GM12878 (cell line): ENCODE data around the gene SUSD2. TPM values are rescaled to one million over a fixed set of nuclear protein-coding genes. Genes with fewer than 3 reads are reported as not detected.

Experiments
- ATF7 ChIP-seq: fragments of 450-650 bp; IDR thresholded peaks from 2 replicates; pipeline ENCODE4 v1.6.1; 2016; ENCODE audit warnings: low read depth, mild to moderate bottlenecking
- BACH1 ChIP-seq: fragments of 450-650 bp; IDR thresholded peaks from 2 replicates; pipeline ENCODE4 v1.6.1; 2017; ENCODE audit warnings: mild to moderate bottlenecking, borderline replicate concordance
- BCL11A ChIP-seq: IDR thresholded peaks from 2 replicates; pipeline ENCODE4 v1.6.1; 2011; ENCODE audit warnings: low read depth, low read length
- BMI1 ChIP-seq: fragments of 450-650 bp; IDR thresholded peaks from 2 replicates; pipeline ENCODE4 v1.6.1; 2016; ENCODE audit warnings: mild to moderate bottlenecking, moderate library complexity, borderline replicate concordance
- CREM ChIP-seq: IDR thresholded peaks from 2 replicates; pipeline ENCODE4 v1.6.1; 2014; ENCODE audit warnings: antibody characterized with exemption, low read depth
- EED ChIP-seq: sonication (generic); IDR thresholded peaks from 2 replicates; pipeline ENCODE4 v1.6.1; 2016; ENCODE audit warnings: antibody characterized with exemption, low read depth
- EGR1 ChIP-seq, 2 experiments: IDR thresholded peaks; 1 replicate in 1 of 2; 2 replicates in 1 of 2; pipeline ENCODE4 v1.6.1; 2011 to 2012; ENCODE audit warnings: low read depth in 2 of 2, low read length in 2 of 2, borderline replicate concordance in 1 of 2, mild to moderate bottlenecking in 1 of 2, moderate library complexity in 1 of 2
- HDGF ChIP-seq: fragments of 450-650 bp; IDR thresholded peaks from 2 replicates; pipeline ENCODE4 v1.6.1; 2016; ENCODE audit warnings: antibody characterized with exemption
- KAT2A ChIP-seq: conservative IDR thresholded peaks from 2 replicates; pipeline ENCODE4 v1.6.1; 2011; ENCODE audit warnings: low read depth, low read length; ENCODE audit not compliant: control insufficient read depth
- KLF5 ChIP-seq: fragments of 450-650 bp; IDR thresholded peaks from 2 replicates; pipeline ENCODE4 v1.6.1; 2014; ENCODE audit warnings: mild to moderate bottlenecking; ENCODE audit not compliant: partially characterized antibody
- MEF2B ChIP-seq: fragments of 450-650 bp; IDR thresholded peaks from 2 replicates; pipeline ENCODE4 v1.6.1; 2018; ENCODE audit warnings: mild to moderate bottlenecking, moderate library complexity; ENCODE audit not compliant: partially characterized antibody, poor library complexity, severe bottlenecking
- NFIC ChIP-seq: IDR thresholded peaks from 2 replicates; pipeline ENCODE4 v1.6.1; 2012; ENCODE audit warnings: low read depth, mild to moderate bottlenecking, inconsistent platforms, low read length, moderate library complexity
- NFXL1 ChIP-seq: fragments of 450-650 bp; IDR thresholded peaks from 2 replicates; pipeline ENCODE4 v1.6.1; 2017; ENCODE audit warnings: antibody characterized with exemption, mild to moderate bottlenecking, borderline replicate concordance
- NR2F1 ChIP-seq: fragments of 450-650 bp; conservative IDR thresholded peaks from 2 replicates; pipeline ENCODE4 v1.6.1; 2017; ENCODE audit warnings: mild to moderate bottlenecking
- PKNOX1 ChIP-seq: fragments of 450-650 bp; IDR thresholded peaks from 2 replicates; pipeline ENCODE4 v1.6.1; 2016; ENCODE audit warnings: mild to moderate bottlenecking
- REST ChIP-seq: IDR thresholded peaks from 2 replicates; pipeline ENCODE4 v1.6.1; 2012; ENCODE audit warnings: mild to moderate bottlenecking, low read depth, low read length
- TAF1 ChIP-seq: IDR thresholded peaks from 2 replicates; pipeline ENCODE4 v1.6.1; 2011; ENCODE audit warnings: mild to moderate bottlenecking, low read depth, low read length, borderline replicate concordance
- TBL1XR1 ChIP-seq: IDR thresholded peaks from 2 replicates; pipeline ENCODE4 v1.6.1; 2012; ENCODE audit warnings: low read depth, low read length, improper control_type of control experiment
- YBX1 ChIP-seq: fragments of 450-650 bp; IDR thresholded peaks from 2 replicates; pipeline ENCODE4 v1.6.1; 2016; ENCODE audit warnings: antibody characterized with exemption
- ZBTB4 ChIP-seq: fragments of 450-650 bp; formaldehyde crosslinking; IDR thresholded peaks from 2 replicates; pipeline ENCODE4 v1.4.0; 2022; ENCODE audit warnings: mild to moderate bottlenecking, moderate library complexity
- ZNF217 ChIP-seq: fragments of 450-650 bp; IDR thresholded peaks from 2 replicates; pipeline ENCODE4 v1.6.1; 2017; ENCODE audit warnings: antibody characterized with exemption, mild to moderate bottlenecking
- ZZZ3 ChIP-seq: IDR thresholded peaks from 2 replicates; pipeline ENCODE4 v1.6.1; 2011; ENCODE audit warnings: low read depth; ENCODE audit not compliant: control insufficient read depth, insufficient read length
- polyA plus RNA-seq, 11 experiments: library from polyadenylated mRNA; depleted of rRNA in 4 of 11; unstranded in 6 of 11; stranded (reverse) in 5 of 11; fragments of >200 nt; fragmentation: Nextera tagmentation in 4 of 11; fragmentation: Illumina TruSeq in 1 of 11; extraction: Ambion mirVana in 4 of 11; extraction: Trizol in 1 of 11; gene quantifications; 1 replicate in 1 of 11; 2 replicates in 10 of 11; pipeline versions ENCODE4 v1.2.1 to v1.2.3, GENCODE V29; 2011 to 2016; ENCODE audit warnings: inconsistent platforms in 2 of 11, missing spikeins in 2 of 11, low read depth in 1 of 11
- total RNA-seq, 4 experiments: library from RNA; depleted of rRNA in 3 of 4; stranded (reverse); fragments of >200 nt in 3 of 4; fragmentation: Illumina TruSeq in 1 of 4; extraction: Trizol in 1 of 4; gene quantifications; 2 replicates each; pipeline versions ENCODE4 v1.2.1 to v1.2.3, GENCODE V29; 2013 to 2021

SUSD2 gene
- total and polyA plus RNA-seq, 10 of the 15 experiments (the other 5 are each of a cell fraction or from before 2014, with no cell fraction given) = 0.04 to 0.31 (median 0.11) TPM; not detected in 5

DNA sequence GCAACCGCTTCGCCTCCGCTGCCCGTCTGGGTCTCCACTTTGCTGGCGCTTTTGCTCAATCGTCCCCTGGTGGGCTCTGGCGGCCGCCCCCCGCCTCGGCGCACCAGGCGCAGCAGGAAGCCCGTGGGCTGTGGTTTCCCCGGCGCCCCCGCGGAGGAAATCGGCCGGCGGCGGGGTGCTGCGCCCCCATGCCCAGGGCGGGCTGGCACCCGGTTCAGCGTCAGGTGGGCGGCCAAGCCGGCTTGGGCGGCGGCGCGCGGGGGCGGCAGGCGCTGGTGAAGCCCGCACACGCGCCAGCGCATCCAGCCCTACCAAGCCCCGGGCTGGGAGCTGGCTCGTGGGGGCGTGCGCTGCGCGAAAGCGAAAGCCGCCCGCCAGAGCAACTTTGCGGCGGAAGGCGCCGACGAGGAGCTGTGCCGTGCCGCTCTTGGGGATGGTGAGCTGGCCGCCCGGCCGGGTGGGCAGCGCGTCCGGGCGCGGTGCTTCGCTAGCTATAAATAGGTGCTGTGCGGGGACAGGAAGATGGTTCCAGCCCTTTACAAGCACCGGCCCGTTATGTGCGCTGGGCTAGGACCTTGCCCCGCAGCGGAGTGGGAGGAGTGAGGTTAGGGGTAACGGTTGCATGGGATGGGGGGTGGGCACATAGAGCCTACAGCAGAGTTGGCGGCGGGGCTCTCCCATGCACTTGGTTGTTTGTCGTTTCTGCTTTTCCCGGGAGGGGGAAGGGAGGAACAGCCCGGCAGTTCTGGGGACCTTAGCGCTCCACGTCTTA, 25.0 kb upstream of the SUSD2 start (continued):
- TF ChIP-seq REST (no peak), EGR1 (IDR thresholded peaks at IDR 0.05; ENCODE audit: borderline replicate concordance in 1 of 2, low read depth in 2 of 2, low read length in 2 of 2) (peak; percentile 18 to 91), NFXL1 (no peak), BCL11A (no peak), HDGF (0 out of 2 replicates have a peak, but pooled peaks have one; percentile 18), KAT2A (no peak), TAF1 (no peak), NR2F1 (peak; percentile 32; the same call in 1 of the 2 replicates), ZBTB4 (CRISPR knock-in tag) (no peak), TBL1XR1 (0 out of 2 replicates have a peak, but pooled peaks have one; percentile 31), PKNOX1 (peak; percentile 5; the same call in 1 of the 2 replicates), CREM (no peak), EED (no peak), MEF2B (no peak), BACH1 (peak; percentile 71), BMI1 (no peak), ZNF217 (0 out of 2 replicates have a peak, but pooled peaks have one; percentile 23), ATF7 (no peak), KLF5 (peak; percentile 47), NFIC (no peak), ZZZ3 (no peak), YBX1 (no peak)
